HepG2 (cell line): Measurements from ENCODE around the gene ACBD3. TPM values are rescaled to one million over a fixed set of nuclear protein-coding genes. Genes with fewer than 3 reads are reported as not detected.

Source experiments
- ATAC-seq: fragments of 200-7000 bp; cut with Tn5 transposase; 3 replicates; pipeline ENCODE4 v1.9.1; 2020; ENCODE audit warnings: mild to moderate bottlenecking, moderate library complexity
- BruUV-seq: library from RNA; stranded (reverse); fragments of 400-500 nt; replicated peaks from 2 replicates; lab custom pipeline; 2021; lab: Mats Ljungman, UMichigan
- CTCF ChIA-PET: fragments of 300-600 bp; formaldehyde crosslinking; extraction: SDS; loops from one replicate; lab custom pipeline; 2021; ENCODE audit warnings: low total read pairs, inconsistent platforms, low intra/inter-chr PET ratio; lab: Yijun Ruan, JAX
- POLR2A ChIA-PET: fragments of 350-600 bp; sonication (Branson Sonifier 250); formaldehyde crosslinking; loops from one replicate; lab custom pipeline; 2020; ENCODE audit warnings: antibody characterized with exemption, inconsistent platforms; lab: Yijun Ruan, JAX
- DNase-seq: peaks from one replicate; pipeline ENCODE4 v3.0.0-alpha.2; 2015; ENCODE audit warnings: low spot score
- FAIRE-seq: peaks from 3 replicates; lab custom pipeline; 2011; peaks lifted over from hg19 to GRCh38; lab: Jason Lieb, UNC
- H2AFZ ChIP-seq: one replicate; pipeline ENCODE4 v1.6.1; 2011; ENCODE audit warnings: low read length, inconsistent platforms
- H3K27ac ChIP-seq: fragments of 300-600 bp; 3 replicates; pipeline ENCODE4 v1.8.0; 2011; ENCODE audit warnings: mixed run types, mild to moderate bottlenecking, mixed read lengths, low read length, inconsistent platforms; ENCODE audit not compliant: insufficient read depth; ENCODE audit errors: extremely low read length
- H3K27me3 ChIP-seq, 2 experiments: fragments of 200-600 bp in 1 of 2; 2 replicates in 1 of 2; 3 replicates in 1 of 2; pipeline versions ENCODE4 v1.6.0 to v1.8.0; 2011; ENCODE audit warnings: low read length in 2 of 2, mild to moderate bottlenecking in 2 of 2, moderate library complexity in 2 of 2, inconsistent platforms in 1 of 2; ENCODE audit not compliant: insufficient read depth in 2 of 2, control insufficient read depth in 1 of 2
- H3K36me3 ChIP-seq, 2 experiments: fragments of 200-600 bp in 1 of 2; replicated peaks in 1 of 2; 2 replicates in 1 of 2; 3 replicates in 1 of 2; pipeline versions ENCODE4 v1.5.1 to v1.8.0; 2011; ENCODE audit warnings: low read length in 2 of 2, inconsistent platforms in 1 of 2; ENCODE audit not compliant: insufficient read depth in 2 of 2, control insufficient read depth in 1 of 2
- H3K4me1 ChIP-seq: 2 replicates; pipeline ENCODE4 v1.5.1; 2012; ENCODE audit warnings: low read length, inconsistent platforms; ENCODE audit not compliant: insufficient read depth
- H3K4me2 ChIP-seq: 2 replicates; pipeline ENCODE4 v1.6.0; 2011; ENCODE audit warnings: low read depth, low read length, inconsistent platforms
- H3K4me3 ChIP-seq, 3 experiments: fragments of 200-600 bp in 1 of 3; sonication (generic), shearing (Covaris generic) in 1 of 3; replicated peaks in 1 of 3; 2 replicates each; pipeline ENCODE4 v1.5.1; 2011 to 2016; ENCODE audit warnings: low read length in 3 of 3, inconsistent platforms in 2 of 3, low read depth in 2 of 3, mild to moderate bottlenecking in 2 of 3, control low read depth in 1 of 3, mixed read lengths in 1 of 3; ENCODE audit not compliant: insufficient read depth in 1 of 3
- H3K79me2 ChIP-seq: one replicate; pipeline ENCODE4 v1.6.1; 2011; ENCODE audit warnings: low read length, inconsistent platforms; ENCODE audit not compliant: insufficient read depth
- H3K9ac ChIP-seq: 2 replicates; pipeline ENCODE4 v1.6.0; 2011; ENCODE audit warnings: mild to moderate bottlenecking, low read depth, low read length, inconsistent platforms; ENCODE audit not compliant: insufficient read depth
- H3K9me3 ChIP-seq: 2 replicates; pipeline ENCODE4 v1.5.1; 2012; ENCODE audit warnings: mild to moderate bottlenecking, low read length
- H4K20me1 ChIP-seq: 2 replicates; pipeline ENCODE4 v1.6.0; 2011; ENCODE audit warnings: inconsistent platforms, mild to moderate bottlenecking, low read length, moderate library complexity; ENCODE audit not compliant: insufficient read depth
- ATRX ChIP-seq: sonication (generic); formaldehyde crosslinking; IDR thresholded peaks from 2 replicates; pipeline ENCODE4 v1.4.0; 2020; ENCODE audit warnings: missing genetic modification reagents, borderline replicate concordance
- DDIT3 ChIP-seq: sonication (generic); formaldehyde crosslinking; IDR thresholded peaks from 2 replicates; pipeline ENCODE4 v1.4.0; 2020; ENCODE audit warnings: mild to moderate bottlenecking, missing genetic modification reagents
- FOXK1 ChIP-seq: sonication (generic); formaldehyde crosslinking; IDR thresholded peaks from 2 replicates; pipeline ENCODE4 v1.4.0; 2020; ENCODE audit warnings: low read depth, missing genetic modification reagents, borderline replicate concordance
- KAT2B ChIP-seq: fragments of 150-350 bp; IDR thresholded peaks from 2 replicates; pipeline ENCODE4 v1.6.1; 2014; ENCODE audit warnings: low read depth, low read length, borderline replicate concordance
- MXD1 ChIP-seq: sonication (generic); formaldehyde crosslinking; IDR thresholded peaks from 2 replicates; pipeline ENCODE4 v1.4.0; 2020; ENCODE audit warnings: mild to moderate bottlenecking, missing genetic modification reagents
- NFKB2 ChIP-seq: sonication (generic); formaldehyde crosslinking; IDR thresholded peaks from 2 replicates; pipeline ENCODE4 v1.4.0; 2020; ENCODE audit warnings: missing genetic modification reagents, borderline replicate concordance
- ZIK1 ChIP-seq: sonication (generic); formaldehyde crosslinking; IDR thresholded peaks from 2 replicates; pipeline ENCODE4 v1.5.0; 2020; ENCODE audit warnings: mild to moderate bottlenecking, low read depth, missing genetic modification reagents, borderline replicate concordance
- ZNF180 ChIP-seq: sonication (generic); formaldehyde crosslinking; IDR thresholded peaks from 2 replicates; pipeline ENCODE4 v1.4.0; 2020; ENCODE audit warnings: low read depth, missing genetic modification reagents, borderline replicate concordance
- ZNF296 ChIP-seq: sonication (generic); formaldehyde crosslinking; conservative IDR thresholded peaks from 2 replicates; pipeline ENCODE4 v1.5.0; 2020; ENCODE audit warnings: mild to moderate bottlenecking, missing genetic modification reagents
- ZNF318 ChIP-seq: sonication (generic); formaldehyde crosslinking; IDR thresholded peaks from 2 replicates; pipeline ENCODE4 v1.4.0; 2020; ENCODE audit warnings: mild to moderate bottlenecking, missing genetic modification reagents
- ZNF33A ChIP-seq: sonication (generic); formaldehyde crosslinking; IDR thresholded peaks from 2 replicates; pipeline ENCODE4 v1.5.1; 2020; ENCODE audit warnings: missing genetic modification reagents, mild to moderate bottlenecking, moderate library complexity, borderline replicate concordance
- ZNF350 ChIP-seq: sonication (generic); formaldehyde crosslinking; IDR thresholded peaks from 2 replicates; pipeline ENCODE4 v1.4.0; 2020; ENCODE audit warnings: mild to moderate bottlenecking, low read depth, missing genetic modification reagents, borderline replicate concordance
- WGBS: methylation state at CpG from one replicate; pipeline ENCODE4 v1.1.6; 2017; ENCODE audit warnings: low lambda C conversion rate; 5-methylcytosine and 5-hydroxymethylcytosine counted together
- in situ Hi-C: cut with HindIII; loops from 2 replicates; pipeline ENCODE4 v1.10.0; 2017; ENCODE audit warnings: low pct_unique_long_range_greater_than_20kb; ENCODE audit not compliant: extremely low pct_ligation_motif_present
- intact Hi-C: fragments of 100-400 bp; cut with micrococcal nuclease; formaldehyde crosslinking; loops from one replicate; pipeline ENCODE4 v1.10.0; 2022; ENCODE audit not compliant: unreplicated experiment
- polyA plus RNA-seq, 8 experiments: library from polyadenylated mRNA; depleted of rRNA in 3 of 8; stranded (reverse) in 7 of 8; unstranded in 1 of 8; fragments of >200 nt; fragmentation: Illumina TruSeq in 4 of 8; extraction: Trizol in 4 of 8; gene quantifications; 2 replicates each; pipeline versions ENCODE4 v1.2.1 to v1.2.3, GENCODE V29; 2011 to 2016; ENCODE audit warnings: low read depth in 4 of 8, missing spikeins in 1 of 8, mixed read lengths in 1 of 8; ENCODE audit not compliant: insufficient read depth in 1 of 8
- total RNA-seq, 5 experiments: library from RNA; depleted of rRNA; stranded (reverse); fragments of >200 nt; fragmentation: Illumina TruSeq; extraction: Trizol; gene quantifications; 2 replicates each; pipeline ENCODE4 v1.2.3, GENCODE V29; 2016; ENCODE audit warnings: low read depth in 1 of 5

The ACBD3 gene
- total and polyA plus RNA-seq, 2 of the 13 experiments (the other 11 are each of a cell fraction or from before 2014, with no cell fraction given) = 24.3 to 39.3 TPM

- DNase-seq = no peak
- no peaks in the 10 kb centered on the region for H3K79me2 ChIP-seq
- peaks cover 2 to 19% of the 10 kb centered on the region in 2 experiments; a peak in 3 of 5 replicates for H3K27me3 ChIP-seq
- H3K36me3 ChIP-seq = no peaks in the 10 kb centered on the region
- TF ChIP-seq ZNF180 (CRISPR knock-in tag) (no peak), DDIT3 (CRISPR knock-in tag) (no peak), ATRX (CRISPR knock-in tag) (no peak), ZNF318 (CRISPR knock-in tag) (no peak), ZNF296 (CRISPR knock-in tag) (no peak), ZNF350 (CRISPR knock-in tag) (no peak), NFKB2 (CRISPR knock-in tag) (no peak), KAT2B (no peak), MXD1 (CRISPR knock-in tag) (no peak), ZNF33A (CRISPR knock-in tag) (no peak), FOXK1 (CRISPR knock-in tag) (no peak), ZIK1 (CRISPR knock-in tag) (no peak)
- no peak overlapping the region for H3K9ac ChIP-seq
- FAIRE-seq = no peak
- no peak overlapping the region for H2AFZ ChIP-seq
- in situ Hi-C loops (no loop called here), intact Hi-C loops (no loop called here)
- POLR2A ChIA-PET = no interaction called here
- no peaks in the 10 kb centered on the region for H4K20me1 ChIP-seq
- WGBS = 34% methylated on average over 7 of the region's 8 CpGs
- H3K27ac ChIP-seq = no peak overlapping the region
- BruUV-seq = no TSS peak
- H3K4me3 ChIP-seq = no peak overlapping the region
- ATAC-seq = no peak
- no peaks in the 10 kb centered on the region for H3K9me3 ChIP-seq
- CTCF ChIA-PET = no interaction called here
- no peak overlapping the region for H3K4me2 ChIP-seq
- H3K4me1 ChIP-seq = peaks cover 49% of the 10 kb centered on the region
Measured at GRCh38 chr1:226212545-226212944, 26.0 kb upstream of the ACBD3 start.
